ENCODE data around the gene DNAH2.

Gene DNAH2

GRCh38 chr17:7816926-7817642 lies 99.5 kb downstream of the DNAH2 start:
- no peak for DNase-seq (ENCODE audit: low read depth)
- no peak for TF ChIP-seq CTCF (conservative IDR thresholded peaks at IDR 0.05; ENCODE audit: control insufficient read depth, insufficient read depth, low read depth, low read length)
- no peak overlapping the region for H3K4me3 ChIP-seq (ENCODE audit: control insufficient read depth, low read depth, low read length)

GRCh38 chr17:7817643-7817964 lies 100.1 kb downstream of the DNAH2 start:
- TF ChIP-seq CTCF (conservative IDR thresholded peaks at IDR 0.05; ENCODE audit: control insufficient read depth, insufficient read depth, low read depth, low read length): no peak
- DNase-seq (ENCODE audit: low read depth): no peak

GRCh38 chr17:7818026-7818425 lies 100.5 kb downstream of the DNAH2 start:
- DNase-seq (ENCODE audit: low read depth): no peak
- no peak overlapping the region for H3K4me3 ChIP-seq (ENCODE audit: control insufficient read depth, low read depth, low read length)
- TF ChIP-seq CTCF (conservative IDR thresholded peaks at IDR 0.05; ENCODE audit: control insufficient read depth, insufficient read depth, low read depth, low read length): no peak

More at GRCh38 chr17:7817643-7817964, 100.1 kb downstream of the DNAH2 start:
- H3K4me3 ChIP-seq (ENCODE audit: control insufficient read depth, low read depth, low read length): no peak overlapping the region

- TF ChIP-seq CTCF (conservative IDR thresholded peaks at IDR 0.05; ENCODE audit: control insufficient read depth, insufficient read depth, low read depth, low read length): no peak
- no peak overlapping the region for H3K4me3 ChIP-seq (ENCODE audit: control insufficient read depth, low read depth, low read length)
- DNase-seq (ENCODE audit: low read depth): no peak
These were observed 101.5 kb downstream of the DNAH2 start for GRCh38 chr17:7818746-7819645.

GRCh38 chr17:7820231-7820630 lies 102.7 kb downstream of the DNAH2 start:
- no peak for DNase-seq (ENCODE audit: low read depth)
- TF ChIP-seq CTCF (conservative IDR thresholded peaks at IDR 0.05; ENCODE audit: control insufficient read depth, insufficient read depth, low read depth, low read length): no peak
- H3K4me3 ChIP-seq (ENCODE audit: control insufficient read depth, low read depth, low read length): no peak overlapping the region

DNA sequence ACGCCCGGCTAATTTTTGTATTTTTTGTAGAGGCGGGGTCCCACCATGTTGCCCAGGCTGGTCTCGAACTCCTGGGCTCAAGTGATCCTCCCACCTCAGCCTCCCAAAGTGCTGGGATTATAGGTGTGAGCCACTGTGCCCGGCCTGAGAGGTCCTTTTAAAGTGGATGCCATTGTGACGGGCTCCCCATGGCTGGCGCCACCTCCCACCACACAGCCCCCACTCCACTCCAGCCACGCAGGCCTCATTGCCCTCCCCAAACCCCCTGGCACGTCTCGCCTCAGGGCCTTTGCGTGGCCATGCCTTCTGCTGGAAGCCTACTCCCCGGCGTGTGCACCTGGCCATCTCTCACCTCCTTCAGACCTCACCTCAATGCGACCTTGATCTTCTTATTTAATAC lies 104.6 kb downstream of the DNAH2 start:
- H3K4me3 ChIP-seq (ENCODE audit: control insufficient read depth, low read depth, low read length): no peak overlapping the region
- no peak for DNase-seq (ENCODE audit: low read depth)
- TF ChIP-seq CTCF (conservative IDR thresholded peaks at IDR 0.05; ENCODE audit: control insufficient read depth, insufficient read depth, low read depth, low read length): no peak
